ENCODE data around the gene ELF4.

DNA sequence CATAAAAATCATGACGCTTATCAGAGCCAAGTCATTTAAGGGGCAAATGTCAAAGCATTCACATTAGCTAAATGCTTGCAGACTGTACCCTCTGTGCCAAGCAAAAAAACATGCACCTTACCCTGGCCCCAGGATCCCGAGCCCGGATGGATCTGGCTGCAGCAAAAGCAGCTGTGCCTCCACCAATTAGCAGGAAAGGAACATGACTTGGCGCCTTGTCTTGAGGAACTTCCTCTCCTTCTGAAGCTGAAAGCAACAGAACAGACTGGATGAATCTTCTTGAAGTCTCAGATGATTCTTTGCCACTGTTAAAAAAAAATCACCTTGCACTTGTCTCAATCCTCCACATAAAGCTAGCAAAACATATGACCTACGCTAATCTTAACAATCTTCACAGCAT lies 37.3 kb upstream of the ELF4 start:
- TF ChIP-seq POLR2A (IDR thresholded peaks at IDR 0.05; ENCODE audit: low read depth), result no peak
- TF ChIP-seq, protein P1, sequence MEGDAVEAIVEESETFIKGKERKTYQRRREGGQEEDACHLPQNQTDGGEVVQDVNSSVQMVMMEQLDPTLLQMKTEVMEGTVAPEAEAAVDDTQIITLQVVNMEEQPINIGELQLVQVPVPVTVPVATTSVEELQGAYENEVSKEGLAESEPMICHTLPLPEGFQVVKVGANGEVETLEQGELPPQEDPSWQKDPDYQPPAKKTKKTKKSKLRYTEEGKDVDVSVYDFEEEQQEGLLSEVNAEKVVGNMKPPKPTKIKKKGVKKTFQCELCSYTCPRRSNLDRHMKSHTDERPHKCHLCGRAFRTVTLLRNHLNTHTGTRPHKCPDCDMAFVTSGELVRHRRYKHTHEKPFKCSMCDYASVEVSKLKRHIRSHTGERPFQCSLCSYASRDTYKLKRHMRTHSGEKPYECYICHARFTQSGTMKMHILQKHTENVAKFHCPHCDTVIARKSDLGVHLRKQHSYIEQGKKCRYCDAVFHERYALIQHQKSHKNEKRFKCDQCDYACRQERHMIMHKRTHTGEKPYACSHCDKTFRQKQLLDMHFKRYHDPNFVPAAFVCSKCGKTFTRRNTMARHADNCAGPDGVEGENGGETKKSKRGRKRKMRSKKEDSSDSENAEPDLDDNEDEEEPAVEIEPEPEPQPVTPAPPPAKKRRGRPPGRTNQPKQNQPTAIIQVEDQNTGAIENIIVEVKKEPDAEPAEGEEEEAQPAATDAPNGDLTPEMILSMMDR (IDR thresholded peaks at IDR 0.05), result no peak

Data from esophagus muscularis mucosa (tissue), 3 donors.